ENCODE data around the gene TMOD3. TPM values are rescaled to one million over a fixed set of nuclear protein-coding genes. Genes with fewer than 3 reads are reported as not detected.

Gene TMOD3
- total and polyA plus RNA-seq, 2 experiments from 2014 or later = 26.1 to 29.9 TPM

GRCh38 chr15:51889486-51889885 is 60.0 kb downstream of the TMOD3 start:
- no peak overlapping the region for H3K4me3 ChIP-seq
- no peaks in the 10 kb centered on the region for H3K4me1 ChIP-seq (ENCODE audit: insufficient read depth)
- no peak overlapping the region for H2AFZ ChIP-seq
- ATAC-seq (no peak), DNase-seq (ENCODE audit: low spot score) (no peak)
- Mint-ChIP-seq H3K4me1 (no peaks in the 10 kb centered on the region), H3K27me3 (ENCODE audit: insufficient read depth, low read depth, poor library complexity) (peaks cover 4% of the 10 kb centered on the region), H3K27ac (no peak overlapping the region), H3K4me3 (no peak overlapping the region), H3K9me3 (peaks cover 15% of the 10 kb centered on the region), H3K36me3 (ENCODE audit: low read depth) (peaks cover 19% of the 10 kb centered on the region)
- H3K79me2 ChIP-seq (replicated peaks; ENCODE audit: insufficient read depth) = no peaks in the 10 kb centered on the region
- H4K20me1 ChIP-seq (replicated peaks; ENCODE audit: insufficient read depth) = no peaks in the 10 kb centered on the region
- no peak for TF ChIP-seq CTCF (conservative IDR thresholded peaks at IDR 0.05; ENCODE audit: low read depth in 2 of 2)
- no peak for TF ChIP-seq JUNB (IDR thresholded peaks at IDR 0.05; ENCODE audit: unreplicated experiment)
- TF ChIP-seq ETS1 (IDR thresholded peaks at IDR 0.05) = no peak
- no peak for TF ChIP-seq ZNF462 (CRISPR knock-in tag; IDR thresholded peaks at IDR 0.05)
- TF ChIP-seq STAT1 (IDR thresholded peaks at IDR 0.05; ENCODE audit: unreplicated experiment) = no peak
- no peak for TF ChIP-seq CREB1 (CRISPR knock-in tag; IDR thresholded peaks at IDR 0.05; ENCODE audit: low read depth)
- TF ChIP-seq NANOG (IDR thresholded peaks at IDR 0.05; ENCODE audit: borderline replicate concordance) = no peak
- no peak for TF ChIP-seq ZNF331 (CRISPR knock-in tag; IDR thresholded peaks at IDR 0.05; ENCODE audit: low read depth)
- no peak for TF ChIP-seq EZH2phosphoT487 (IDR thresholded peaks at IDR 0.05; ENCODE audit: unreplicated experiment)
- TF ChIP-seq EZH2 (IDR thresholded peaks at IDR 0.05; ENCODE audit: low read depth, unreplicated experiment) = no peak
- no peak for TF ChIP-seq ZNF114 (CRISPR knock-in tag; IDR thresholded peaks at IDR 0.05)
- TF ChIP-seq POLR2AphosphoS5 (IDR thresholded peaks at IDR 0.05; ENCODE audit: low read depth) = no peak
- TF ChIP-seq REST (IDR thresholded peaks at IDR 0.05; ENCODE audit: unreplicated experiment) = no peak
- H3K36me3 ChIP-seq (ENCODE audit: insufficient read depth) = no peaks in the 10 kb centered on the region
- no peaks in the 10 kb centered on the region for H3F3A ChIP-seq (replicated peaks; ENCODE audit: low read depth)
- no peaks in the 10 kb centered on the region for H3K27me3 ChIP-seq (ENCODE audit: insufficient read depth)
- H3K9me2 ChIP-seq (ENCODE audit: insufficient read depth) = no peaks in the 10 kb centered on the region
- no peak overlapping the region for H3K27ac ChIP-seq (ENCODE audit: low read depth)
- no peak overlapping the region for H3K4me2 ChIP-seq

Data from GM23338 (cell line).